A673 (cell line): ENCODE data around the gene PRPF38B. TPM values are rescaled to one million over a fixed set of nuclear protein-coding genes. Genes with fewer than 3 reads are reported as not detected.
A peak's percentile ranks its signal among the peaks of the same experiment; 100 is the strongest.
"Not testable (repeated sequence)": the region's sequence is repeated elsewhere in the genome, so short reads cannot be mapped to it uniquely, and the experiment has no call there.

ENCODE experiments used
- BruUV-seq: library from RNA; stranded (reverse); fragments of 400-500 nt; replicated peaks from 2 replicates; lab custom pipeline; 2021; lab: Mats Ljungman, UMichigan
- CTCF ChIA-PET: fragments of 300-600 bp; sonication (Branson Sonifier 250); formaldehyde crosslinking; loops from one replicate; lab custom pipeline; 2022; ENCODE audit warnings: antibody characterized with exemption; lab: Charles Lee
- POLR2A ChIA-PET: fragments of 300-600 bp; sonication (Branson Sonifier 250); formaldehyde crosslinking; loops from one replicate; lab custom pipeline; 2022; ENCODE audit warnings: antibody characterized with exemption; ENCODE audit not compliant: low non-redundant PET; lab: Charles Lee
- DNase-seq: peaks from one replicate; pipeline ENCODE4 v3.0.0-alpha.2; 2015; ENCODE audit warnings: low spot score
- H3K27ac ChIP-seq: fragments of 200-600 bp; sonication (generic); 2 replicates; pipeline ENCODE4 v1.5.1; 2016; ENCODE audit warnings: mixed run types, low read depth, mild to moderate bottlenecking, mixed read lengths, antibody characterized with exemption, low read length; ENCODE audit not compliant: poor library complexity, severe bottlenecking
- H3K27me3 ChIP-seq: fragments of 200-600 bp; sonication (generic); replicated peaks from 2 replicates; pipeline ENCODE4 v1.6.1; 2017; ENCODE audit warnings: mixed run types, low read depth, mild to moderate bottlenecking, mixed read lengths, antibody characterized with exemption, low read length; ENCODE audit not compliant: insufficient read depth, poor library complexity
- H3K36me3 ChIP-seq: fragments of 200-600 bp; sonication (generic); 2 replicates; pipeline ENCODE4 v1.6.1; 2016; ENCODE audit warnings: mixed run types, mild to moderate bottlenecking, mixed read lengths, antibody characterized with exemption, low read length; ENCODE audit not compliant: insufficient read depth, poor library complexity, severe bottlenecking
- H3K4me1 ChIP-seq: fragments of 200-600 bp; sonication (generic); 2 replicates; pipeline ENCODE4 v1.6.1; 2017; ENCODE audit warnings: mixed run types, mild to moderate bottlenecking, mixed read lengths, antibody characterized with exemption, low read length; ENCODE audit not compliant: insufficient read depth, poor library complexity, severe bottlenecking
- H3K4me3 ChIP-seq: fragments of 200-600 bp; sonication (generic); 2 replicates; pipeline ENCODE4 v1.5.1; 2016; ENCODE audit warnings: low read depth, mixed run types, mild to moderate bottlenecking, mixed read lengths, low read length; ENCODE audit not compliant: poor library complexity, severe bottlenecking
- H3K9me3 ChIP-seq: fragments of 200-600 bp; sonication (generic); 2 replicates; pipeline ENCODE4 v1.6.1; 2016; ENCODE audit warnings: mixed run types, low read depth, mild to moderate bottlenecking, mixed read lengths, antibody characterized with exemption, low read length; ENCODE audit not compliant: poor library complexity, severe bottlenecking
- CTCF ChIP-seq: fragments of 300-800, 200-600 bp; sonication (generic); conservative IDR thresholded peaks from 2 replicates; pipeline ENCODE4 v1.5.1; 2017; ENCODE audit warnings: low read depth, mild to moderate bottlenecking, antibody characterized with exemption, low read length, moderate library complexity, mixed read lengths
- EZH2 ChIP-seq: fragments of 200-600 bp; sonication (generic); IDR thresholded peaks from 2 replicates; pipeline ENCODE4 v1.6.1; 2017; ENCODE audit warnings: borderline replicate concordance, low read depth, mild to moderate bottlenecking, mixed read lengths, antibody characterized with exemption, low read length; ENCODE audit not compliant: poor library complexity, severe bottlenecking
- intact Hi-C: fragments of 100-400 bp; cut with micrococcal nuclease; formaldehyde crosslinking; loops from one replicate; pipeline ENCODE4 v1.10.0; 2022; ENCODE audit not compliant: unreplicated experiment
- total RNA-seq: library from RNA; stranded (reverse); gene quantifications from 2 replicates; pipeline ENCODE4 v1.2.3, GENCODE V29; 2021

PRPF38B gene
- total RNA-seq, 1 experiment from 2014 or later = 59.5 TPM

- H3K9me3 ChIP-seq = no peaks in the 10 kb centered on the region
- DNase-seq = no peak
- H3K4me3 ChIP-seq = no peak overlapping the region
- no peaks in the 10 kb centered on the region for H3K27me3 ChIP-seq
- POLR2A ChIA-PET = no interaction called here
- intact Hi-C loops = loop anchor here (10.0 kb wide), 1 partner anchor 199 kb away; no protein-coding TSS in a partner anchor
- H3K27ac ChIP-seq = no peak overlapping the region
- BruUV-seq = no TSS peak
- CTCF ChIA-PET = no interaction called here
- H3K4me1 ChIP-seq = peaks cover 16% of the 10 kb centered on the region
- TF ChIP-seq CTCF (no peak), EZH2 (no peak)
- peaks cover 58% of the 10 kb centered on the region for H3K36me3 ChIP-seq
Measured at GRCh38 chr1:108695535-108695934, 3.4 kb downstream of the PRPF38B start.

GRCh38 chr1:108699375-108700332, 7.5 kb downstream of the PRPF38B start:
- no peak for DNase-seq
- Histone ChIP-seq H3K4me3 (no peak overlapping the region), H3K27me3 (no peaks in the 10 kb centered on the region), H3K27ac (no peak overlapping the region), H3K9me3 (no peaks in the 10 kb centered on the region), H3K36me3 (peaks cover 71% of the 10 kb centered on the region), H3K4me1 (peaks cover 12% of the 10 kb centered on the region)
- no peak for TF ChIP-seq EZH2
- TF ChIP-seq CTCF = no peak
- intact Hi-C loops = loop anchor here (10.0 kb wide), 1 partner anchor 195 kb away; no protein-coding TSS in a partner anchor
- TSS peak; percentile 67 for BruUV-seq
- POLR2A ChIA-PET = no interaction called here
- CTCF ChIA-PET = no interaction called here

- Histone ChIP-seq H3K4me1 (no peaks in the 10 kb centered on the region), H3K9me3 (no peaks in the 10 kb centered on the region), H3K27ac (no peak overlapping the region), H3K4me3 (no peak overlapping the region), H3K27me3 (no peaks in the 10 kb centered on the region), H3K36me3 (peaks cover 56% of the 10 kb centered on the region)
- BruUV-seq = no TSS peak
- ChIA-PET POLR2A (no interaction called here), CTCF (no interaction called here)
- DNase-seq = no peak
- intact Hi-C loops = no loop called here
- no peak for TF ChIP-seq CTCF
- no peak for TF ChIP-seq EZH2
Measured at GRCh38 chr1:108701176-108701849, 9.2 kb downstream of the PRPF38B start.

- POLR2A ChIA-PET, H3K4me1 ChIP-seq, DNase-seq, H3K27me3 ChIP-seq, H3K9me3 ChIP-seq, intact Hi-C loops, H3K4me3 ChIP-seq, CTCF ChIA-PET, H3K27ac ChIP-seq, BruUV-seq: not testable (repeated sequence)
- H3K36me3 ChIP-seq = peaks cover 48% of the 10 kb centered on the region
Measured at GRCh38 chr1:108702109-108702508, 10.0 kb downstream of the PRPF38B start.
